ENCODE results near the gene FIBP.
"Not testable (repeated sequence)": the region's sequence is repeated elsewhere in the genome, so short reads cannot be mapped to it uniquely, and the experiment has no call there.

FIBP gene

DNA sequence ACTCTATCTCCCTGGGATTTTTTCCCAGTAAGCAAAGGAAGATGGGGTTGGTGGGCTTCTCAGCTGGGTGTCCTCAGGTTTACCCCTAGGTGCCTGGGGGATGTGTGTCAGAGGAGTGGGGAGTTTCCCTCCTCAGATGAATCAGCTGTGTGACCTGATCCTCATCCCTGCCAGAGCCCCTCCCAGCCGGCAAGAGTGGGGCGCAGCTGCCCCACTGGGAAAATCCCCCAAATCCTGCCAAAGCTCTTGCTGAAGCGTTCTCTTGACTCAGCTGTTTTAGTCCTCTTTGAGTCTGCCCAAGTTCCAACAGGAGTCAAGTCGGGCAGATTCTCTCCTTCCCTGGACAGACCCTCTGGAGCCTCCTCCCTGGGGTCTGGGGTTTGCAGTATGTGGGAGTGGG lies 24.6 kb upstream of the FIBP start:
- DNase-seq = no peak

DNA sequence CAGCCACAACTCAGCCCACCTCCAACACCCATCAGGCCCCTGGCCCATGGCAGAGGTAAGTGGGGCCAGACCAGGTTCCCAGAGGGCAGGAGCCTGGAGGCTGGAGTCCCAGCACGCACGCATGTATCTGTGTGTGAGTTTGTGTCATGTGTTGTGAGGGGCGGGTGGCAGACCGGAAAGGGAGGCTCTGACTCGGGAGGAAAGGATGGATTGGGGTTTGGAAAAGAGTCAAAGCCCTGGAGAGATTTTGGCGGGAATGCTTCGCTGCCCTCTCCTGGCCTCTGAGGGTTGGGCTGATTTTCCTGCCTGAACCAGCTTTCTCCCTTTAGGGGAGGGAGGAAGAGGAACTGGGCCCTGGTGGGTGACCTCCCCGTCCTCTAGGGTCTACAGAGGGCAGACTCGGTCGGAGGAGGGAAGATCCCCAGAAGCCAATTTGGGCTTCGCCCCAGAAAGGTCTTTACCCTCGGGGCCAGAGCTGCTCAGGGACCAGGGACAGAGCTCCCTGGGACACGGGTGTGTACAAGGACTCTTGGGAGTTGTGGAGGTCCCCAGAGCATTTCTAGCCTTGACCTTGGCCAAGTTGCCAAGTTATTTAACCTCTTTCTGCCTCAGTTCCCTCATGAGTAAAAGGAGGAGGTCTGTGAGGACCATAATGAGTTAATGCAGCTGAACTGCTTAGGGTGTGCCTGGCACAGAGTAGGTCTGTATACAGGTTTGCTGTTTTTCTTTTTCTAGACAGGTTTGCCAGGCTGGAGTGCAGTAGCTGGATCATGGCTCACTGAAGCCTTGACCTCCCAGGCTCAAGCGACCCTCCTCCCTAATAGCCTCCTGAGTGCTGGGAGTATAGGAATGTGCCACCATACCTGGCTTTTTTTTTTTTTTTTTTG lies 23.7 kb upstream of the FIBP start:
- no peak for DNase-seq

DNA sequence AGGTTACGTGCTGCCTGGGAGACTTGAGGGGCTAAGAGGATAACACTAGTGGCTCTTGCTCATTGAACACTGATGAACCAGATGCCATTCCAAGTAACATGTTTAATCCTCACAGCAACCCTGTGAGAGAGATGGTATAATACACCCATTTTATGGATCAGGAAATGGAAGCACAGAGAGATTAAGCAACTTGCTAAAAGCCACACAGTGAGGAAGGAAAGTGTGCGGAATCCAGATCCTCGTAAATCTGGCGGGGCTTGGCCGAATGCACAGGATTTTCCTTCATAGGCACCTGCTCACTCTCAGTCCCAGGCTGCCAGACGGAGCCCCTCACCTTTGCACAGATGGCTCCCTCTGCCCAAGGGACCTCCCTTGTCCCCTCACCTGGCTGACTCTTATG lies 19.6 kb upstream of the FIBP start:
- no peak for DNase-seq

GRCh38 chr11:65906602-65907001 lies 18.3 kb upstream of the FIBP start:
- DNase-seq = no peak

DNA sequence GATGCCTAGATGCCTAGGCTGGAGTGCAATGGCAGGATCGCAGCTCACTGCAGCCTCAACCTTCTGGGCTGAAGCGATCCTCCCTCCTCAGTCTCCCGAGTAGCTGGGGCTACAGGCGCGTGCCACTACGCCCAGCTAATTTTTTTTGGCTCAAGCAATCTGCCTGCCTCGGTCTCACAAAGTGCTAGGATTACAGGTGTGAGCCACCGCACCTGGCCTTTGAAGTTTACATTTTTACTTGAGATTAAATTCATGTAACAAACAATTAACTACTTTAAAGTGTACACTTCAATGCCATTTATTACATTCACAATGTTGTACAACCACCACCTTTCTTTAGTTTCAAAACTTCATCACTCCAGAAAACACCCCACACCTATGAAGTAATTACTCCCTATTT lies 15.4 kb upstream of the FIBP start:
- no peak for DNase-seq

DNA sequence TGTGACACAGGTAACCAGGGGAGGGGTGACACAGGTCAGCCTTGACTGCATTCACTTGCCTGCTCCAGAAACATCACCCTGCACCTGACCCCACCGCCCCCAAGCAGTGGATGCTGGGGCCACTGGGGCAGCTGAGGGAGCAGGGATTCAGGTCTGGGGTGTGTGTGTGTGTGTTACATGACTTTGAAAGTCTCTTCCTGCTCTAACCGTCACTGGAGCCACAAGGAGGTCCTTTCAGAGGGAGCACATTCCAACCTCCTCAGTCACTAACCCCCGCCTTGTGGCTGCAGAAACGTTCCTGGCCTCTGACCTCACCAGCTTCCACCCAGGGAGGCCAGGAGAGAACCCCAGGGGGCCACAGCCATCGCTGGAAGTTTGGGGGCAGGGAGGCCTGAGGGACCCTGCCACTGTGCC lies 14.8 kb upstream of the FIBP start:
- DNase-seq = no peak

DNA sequence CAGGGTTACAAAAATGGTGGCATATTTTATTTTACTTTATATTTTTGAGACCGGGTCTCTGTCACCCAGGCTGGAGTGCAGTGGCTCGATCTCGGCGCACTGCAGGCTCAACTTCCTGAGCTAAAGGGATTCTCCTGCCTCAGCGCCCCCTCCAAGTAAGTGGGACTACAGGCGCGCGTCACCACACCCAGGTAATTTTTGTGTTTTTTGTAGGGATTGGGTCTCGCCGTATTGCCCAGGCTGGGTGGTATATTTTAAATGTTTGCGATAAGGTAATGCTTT lies 12.6 kb upstream of the FIBP start:
- no peak for DNase-seq

- DNase-seq = peak; percentile 99
Observed at GRCh38 chr11:65900125-65900898, 12.0 kb upstream of the FIBP start, which contains the start of gene FOSL1. Gene FOSL1, minus strand, starts transcription at chr11:65900388. Its CDS starts 49 bp downstream, at chr11:65900339.

DNA sequence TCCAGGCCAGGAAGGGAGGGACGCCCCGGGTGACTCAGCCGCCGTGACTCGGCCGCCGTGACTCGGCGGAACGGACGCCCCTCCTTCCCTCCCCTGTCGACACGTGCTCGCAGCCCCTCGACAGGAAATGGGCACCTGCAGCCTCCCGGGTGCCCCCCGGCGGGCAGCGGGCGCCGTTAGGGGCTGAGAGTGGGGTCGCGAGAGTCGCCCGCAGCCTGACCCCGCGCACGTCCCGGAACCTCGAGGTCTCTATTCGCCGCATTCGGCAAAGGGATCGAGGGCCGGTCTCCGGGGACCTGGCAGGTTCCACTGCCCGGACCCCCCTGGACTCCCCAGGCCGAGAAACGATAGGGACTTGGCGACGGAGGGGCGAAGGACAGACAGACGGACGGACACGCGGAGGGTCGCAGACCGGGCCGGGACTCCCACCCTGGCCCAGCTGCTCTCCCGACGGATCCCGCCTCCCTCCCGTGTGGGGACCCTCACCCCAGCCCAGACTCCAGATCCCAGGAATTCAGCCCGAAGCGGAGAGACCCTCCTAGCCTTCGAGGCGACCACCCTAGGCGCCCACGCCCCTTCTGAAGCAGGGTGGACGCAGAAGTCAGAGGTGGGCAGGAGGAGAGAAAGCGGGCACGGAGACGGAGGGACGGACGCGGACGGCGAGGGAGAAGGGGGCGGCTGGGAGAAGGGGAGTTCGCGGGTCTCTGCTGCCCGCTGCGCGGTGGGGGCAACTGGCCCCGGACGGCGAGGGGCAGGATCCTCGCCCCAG lies 11.3 kb upstream of the FIBP start:
- no peak for DNase-seq

DNA sequence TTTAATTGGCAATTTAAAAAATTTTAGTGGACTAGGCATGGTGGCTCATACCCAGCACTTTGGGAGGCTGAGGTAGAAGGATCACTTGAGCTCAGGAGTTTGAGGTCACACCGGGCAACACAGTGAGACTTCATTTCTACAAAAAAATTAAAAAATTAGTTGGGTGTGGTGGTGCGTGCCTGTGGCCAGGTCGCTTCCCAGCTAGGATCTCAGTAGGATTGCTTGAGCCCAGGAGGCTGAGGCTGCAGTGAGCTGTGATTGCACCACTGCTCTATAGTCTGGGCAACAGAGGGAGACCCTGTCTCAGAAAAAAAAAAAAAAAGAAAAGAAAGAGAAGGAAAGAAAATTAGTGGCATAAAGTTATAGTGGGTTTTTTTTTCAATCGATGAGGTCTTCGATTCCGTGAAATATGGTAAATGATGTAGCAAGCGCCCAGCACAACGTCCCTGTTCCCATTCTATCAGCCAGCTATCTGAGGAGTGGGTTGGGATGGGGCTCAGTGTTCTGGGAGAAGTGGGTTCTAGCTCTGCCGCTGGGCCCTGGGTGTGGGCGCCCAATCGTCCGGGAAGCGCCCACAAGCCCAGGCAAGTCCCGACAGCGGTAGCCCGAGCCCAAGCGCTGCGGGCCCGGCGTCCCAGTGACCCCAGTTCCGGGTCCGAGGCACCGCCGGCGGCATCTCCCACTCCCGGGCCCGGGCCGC lies 10.5 kb upstream of the FIBP start:
- DNase-seq = peak; percentile 49

DNA sequence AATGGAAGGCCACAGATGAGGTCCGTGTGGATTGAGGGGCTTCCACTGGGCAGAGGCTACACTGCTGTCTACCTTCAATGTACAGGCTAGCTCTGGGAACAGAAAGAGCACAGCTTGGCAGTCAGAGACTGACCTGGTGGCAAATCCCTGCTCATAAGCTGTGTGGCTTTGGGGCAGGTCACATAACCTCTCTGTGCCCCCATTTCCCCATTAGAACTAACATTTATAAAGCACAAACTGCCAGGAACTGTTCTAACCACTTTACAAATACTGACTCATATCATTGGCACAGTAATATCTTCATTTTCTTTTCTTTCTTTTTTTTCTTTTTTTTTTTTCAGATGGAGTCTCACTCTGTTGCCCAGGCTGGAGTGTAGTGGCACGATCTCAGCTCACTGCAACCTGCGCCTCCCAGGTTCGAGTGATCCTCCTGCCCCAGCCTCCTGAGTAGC lies 8.8 kb upstream of the FIBP start:
- DNase-seq = no peak

DNA sequence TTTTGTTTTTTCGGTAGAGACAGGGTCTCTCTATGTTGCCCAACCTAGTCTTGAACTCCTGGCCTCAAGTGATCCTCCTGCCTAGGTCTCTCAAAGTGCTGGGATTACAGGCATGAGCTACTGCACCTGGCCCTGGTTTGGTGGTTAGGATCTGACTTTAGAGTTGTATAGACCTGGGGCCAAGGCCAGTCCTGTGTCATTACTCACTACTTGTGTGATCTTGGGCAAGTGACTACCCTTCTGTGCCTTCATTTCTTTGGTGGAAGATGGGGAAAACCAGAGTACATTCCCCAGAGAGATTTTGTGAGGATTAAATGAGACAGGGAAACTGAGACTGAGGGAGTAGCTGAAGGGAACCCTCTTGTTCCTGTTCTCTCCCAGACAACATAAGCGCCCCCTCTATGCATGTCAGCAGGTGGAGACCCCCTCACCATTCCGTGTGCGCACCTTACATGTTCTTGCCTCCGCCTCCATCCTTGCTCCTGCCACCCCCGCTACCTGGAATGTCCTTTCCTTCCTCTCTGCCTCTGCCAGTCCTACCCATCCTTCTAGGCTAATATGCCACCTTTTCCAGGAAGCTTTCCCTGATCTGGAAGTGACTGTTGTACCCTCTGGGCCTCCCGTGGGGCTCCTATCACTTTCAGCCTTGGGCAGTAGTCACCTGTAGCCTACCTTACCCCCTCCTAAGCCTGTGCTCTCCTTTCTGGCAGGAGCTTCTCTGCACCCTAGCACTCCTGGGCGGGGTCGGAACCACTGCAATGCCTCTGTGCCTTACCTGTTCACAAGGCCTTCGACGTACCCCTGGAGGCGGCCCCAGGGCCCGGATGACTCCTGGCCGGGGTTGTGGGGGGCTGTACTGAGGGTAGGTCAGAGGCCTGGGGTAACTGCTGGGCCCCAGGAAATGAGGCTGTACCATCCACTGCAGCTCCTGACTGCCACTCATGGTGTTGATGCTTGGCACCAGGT lies 8.0 kb upstream of the FIBP start:
- DNase-seq = no peak

- no peak for DNase-seq
Observed at GRCh38 chr11:65895482-65895981, 7.3 kb upstream of the FIBP start.

GRCh38 chr11:65894034-65894591 lies 5.8 kb upstream of the FIBP start:
- DNase-seq = no peak

- DNase-seq = no peak
Observed at GRCh38 chr11:65892661-65893317, 4.5 kb upstream of the FIBP start.

- DNase-seq = not testable (repeated sequence)
Observed at GRCh38 chr11:65892137-65892540, 3.9 kb upstream of the FIBP start.

DNA sequence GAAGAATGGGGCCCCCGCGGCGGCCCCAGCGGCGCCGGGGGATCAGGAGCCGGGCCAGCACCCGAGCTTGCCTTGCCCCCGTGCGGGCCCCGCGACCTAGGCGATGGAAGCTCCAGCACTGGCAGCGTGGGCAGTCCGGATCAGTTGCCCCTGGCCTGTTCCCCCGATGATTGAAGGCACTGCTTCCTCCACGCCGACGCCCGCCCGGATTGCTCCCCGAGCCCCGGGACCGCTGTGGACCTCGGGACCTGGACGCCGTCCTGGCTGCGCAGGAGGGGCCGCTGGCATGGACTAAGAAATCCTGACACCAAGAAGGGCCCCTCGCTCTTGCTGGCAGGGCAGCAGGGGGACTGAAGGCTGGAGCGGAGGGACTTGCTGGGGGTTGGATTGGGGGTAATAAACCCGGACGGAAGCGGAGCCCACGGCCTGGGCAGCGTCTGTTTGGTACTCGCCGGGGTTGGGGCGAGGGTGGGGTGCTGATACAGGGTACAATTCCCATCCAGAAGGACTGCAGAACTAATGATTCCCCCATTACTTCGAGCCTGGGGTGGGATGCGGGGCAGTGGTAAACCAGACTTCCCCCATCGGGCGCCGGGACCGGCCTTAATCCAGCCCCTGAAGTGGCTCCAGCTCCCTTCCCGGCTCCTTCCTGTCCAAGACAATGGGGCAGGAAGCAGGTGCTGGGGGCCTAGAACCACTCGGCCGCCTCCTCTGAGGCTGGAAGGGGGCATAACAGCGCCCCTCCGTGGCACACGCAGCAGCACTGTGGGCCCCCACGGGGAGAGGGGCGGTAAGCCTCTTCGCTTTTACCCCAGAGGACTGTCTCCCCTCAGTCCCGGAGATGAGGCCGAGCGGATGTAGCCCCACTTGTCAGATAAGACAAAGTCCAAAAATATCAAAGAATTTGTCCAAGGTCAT lies 3.2 kb upstream of the FIBP start:
- peak; percentile 49 for DNase-seq

DNA sequence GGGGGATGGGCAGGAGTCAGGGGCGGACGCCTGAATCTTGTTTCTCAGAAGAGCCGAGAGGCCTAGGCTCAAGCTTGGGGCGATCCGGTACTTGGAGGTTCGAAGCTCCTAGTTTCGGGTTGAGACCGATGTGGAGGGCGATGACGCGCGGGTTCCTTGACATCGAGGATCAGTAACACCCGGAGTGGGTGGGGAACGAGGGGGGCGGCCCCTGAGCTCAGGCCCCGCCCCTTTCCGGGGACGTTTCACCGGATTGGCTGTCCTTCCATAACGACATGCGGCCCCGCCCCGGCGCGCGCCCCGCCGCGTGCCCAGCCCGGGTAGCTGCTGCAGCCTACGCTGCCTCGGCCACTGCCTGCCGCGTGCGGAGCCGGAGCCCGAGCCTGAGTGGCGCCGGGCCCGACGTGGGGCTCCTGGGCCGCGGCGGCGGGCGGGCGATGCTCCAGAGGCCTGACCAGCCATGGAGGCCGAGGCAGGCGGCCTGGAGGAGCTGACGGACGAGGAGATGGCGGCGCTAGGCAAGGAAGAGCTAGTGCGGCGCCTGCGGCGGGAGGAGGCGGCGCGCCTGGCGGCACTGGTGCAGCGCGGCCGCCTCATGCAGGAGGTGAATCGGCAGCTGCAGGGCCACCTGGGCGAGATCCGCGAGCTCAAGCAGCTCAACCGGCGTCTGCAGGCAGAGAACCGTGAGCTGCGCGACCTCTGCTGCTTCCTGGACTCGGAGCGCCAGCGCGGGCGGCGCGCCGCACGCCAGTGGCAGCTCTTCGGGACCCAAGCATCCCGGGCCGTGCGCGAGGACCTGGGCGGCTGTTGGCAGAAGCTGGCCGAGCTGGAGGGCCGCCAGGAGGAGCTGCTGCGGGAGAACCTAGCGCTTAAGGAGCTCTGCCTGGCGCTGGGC lies 2.3 kb upstream of the FIBP start, which contains the start of gene CCDC85B:
CCDC85B (plus strand) TSS at position 350 of the 895 bp plus-strand sequence; CDS start at position 461, 111 bp downstream.
- peak; percentile 99 for DNase-seq

Data from RPMI8226 (cell line).